Prostate gland (tissue), 2 donors: ENCODE measurements around the gene CCSER1. TPM values are rescaled to one million over a fixed set of nuclear protein-coding genes. Genes with fewer than 3 reads are reported as not detected.
"Not testable (repeated sequence)": the region's sequence is repeated elsewhere in the genome, so short reads cannot be mapped to it uniquely, and the experiment has no call there.

Experiments
- DNase-seq: peaks from one replicate; pipeline ENCODE4 v3.0.0-alpha.2; 2019; ENCODE audit warnings: low spot score
- H3K27ac ChIP-seq, 2 donors: fragments of 200-600 bp; sonication (generic); 2 replicates each; pipeline ENCODE4 v1.5.1; 2017 to 2019
- H3K27me3 ChIP-seq: fragments of 200-600 bp; sonication (generic); replicated peaks from 2 replicates; pipeline ENCODE4 v1.5.1; 2019; ENCODE audit not compliant: insufficient read depth
- H3K36me3 ChIP-seq, 2 donors: fragments of 200-600 bp; sonication (generic); 1 replicate in 1 of 2; 2 replicates in 1 of 2; pipeline versions ENCODE4 v1.5.1 to v1.8.1; 2017 to 2019
- H3K4me1 ChIP-seq: fragments of 200-600 bp; sonication (generic); replicated peaks from 2 replicates; pipeline ENCODE4 v1.5.1; 2019
- H3K4me3 ChIP-seq, 2 donors: fragments of 200-600 bp; sonication (generic); 2 replicates each; pipeline ENCODE4 v1.5.1; 2017 to 2019
- H3K9me3 ChIP-seq: fragments of 200-600 bp; sonication (generic); 2 replicates; pipeline ENCODE4 v1.5.1; 2017
- CTCF ChIP-seq, 4 experiments: fragments of 200-600 bp in 2 of 4; fragments of 450-650 bp in 2 of 4; sonication (generic) in 2 of 4; IDR thresholded peaks; 1 replicate in 3 of 4; 2 replicates in 1 of 4; pipeline ENCODE4 v1.5.1; 2016 to 2019; ENCODE audit warnings: antibody characterized with exemption in 4 of 4, mild to moderate bottlenecking in 2 of 4, moderate library complexity in 2 of 4
- POLR2A ChIP-seq: fragments of 450-650 bp; IDR thresholded peaks from one replicate; pipeline ENCODE4 v1.6.1; 2016; ENCODE audit warnings: antibody characterized with exemption, mild to moderate bottlenecking
- POLR2AphosphoS5 ChIP-seq: sonication (generic); formaldehyde crosslinking; IDR thresholded peaks from one replicate; pipeline ENCODE4 v1.6.1; 2017; ENCODE audit warnings: antibody characterized with exemption
- WGBS: methylation state at CpG from one replicate; pipeline ENCODE4 v1.1.5; 2018; 5-methylcytosine and 5-hydroxymethylcytosine counted together
- intact Hi-C: fragments of 100-400 bp; cut with DNase I; formaldehyde crosslinking; loops from one replicate; pipeline ENCODE4 v1.14.2; 2022
- total RNA-seq, 2 donors: library from RNA; depleted of rRNA; stranded (reverse); fragments of >200 nt; gene quantifications; one replicate each; pipeline ENCODE4 v1.1.0, GENCODE V29; 2016

Gene CCSER1
- total RNA-seq, 2 donors from 2014 or later, result 11.9 to 32.2 TPM

- no peaks in the 10 kb centered on the region for H3K27me3 ChIP-seq
- no peak for TF ChIP-seq POLR2AphosphoS5
- TF ChIP-seq POLR2A, result no peak
- no peak for TF ChIP-seq CTCF (IDR thresholded peaks at IDR 0.05)
- no peaks in the 10 kb centered on the region for H3K9me3 ChIP-seq
- no peak overlapping the region for H3K4me3 ChIP-seq
- DNase-seq, result no peak
- H3K36me3 ChIP-seq, result no peaks in the 10 kb centered on the region
- H3K27ac ChIP-seq, result no peak overlapping the region
- H3K4me1 ChIP-seq, result no peaks in the 10 kb centered on the region
- intact Hi-C loops, result loop anchor here (10.0 kb wide), 1 partner anchor 378 kb away; no protein-coding TSS in a partner anchor
Measured at GRCh38 chr4:90292438-90292837, 165.2 kb downstream of the CCSER1 start.

GRCh38 chr4:90293320-90293719 lies 166.1 kb downstream of the CCSER1 start:
- Histone ChIP-seq H3K36me3 (no peaks in the 10 kb centered on the region), H3K27me3 (no peaks in the 10 kb centered on the region), H3K4me3 (no peak overlapping the region), H3K27ac (no peak overlapping the region), H3K4me1 (no peaks in the 10 kb centered on the region), H3K9me3 (no peaks in the 10 kb centered on the region)
- TF ChIP-seq CTCF (IDR thresholded peaks at IDR 0.05) (peak in 2 of 4 experiments; percentile 34 to 53), POLR2AphosphoS5 (no peak), POLR2A (no peak)
- WGBS, result 34% methylated on average over 2 of the region's 2 CpGs
- no peak for DNase-seq
- intact Hi-C loops, result loop anchor here (10.0 kb wide), 1 partner anchor 379 kb away; no protein-coding TSS in a partner anchor

GRCh38 chr4:90299373-90299772 lies 172.2 kb downstream of the CCSER1 start:
- no peaks in the 10 kb centered on the region for H3K9me3 ChIP-seq
- intact Hi-C loops, result loop anchor here (10.0 kb wide), 1 partner anchor 385 kb away; no protein-coding TSS in a partner anchor
- no peak overlapping the region for H3K27ac ChIP-seq
- no peak for DNase-seq
- no peak overlapping the region for H3K4me3 ChIP-seq
- no peak for TF ChIP-seq POLR2A
- TF ChIP-seq CTCF (IDR thresholded peaks at IDR 0.05), result no peak
- TF ChIP-seq POLR2AphosphoS5, result no peak
- WGBS, result 86% methylated on average over 1 of the region's 1 CpG
- no peaks in the 10 kb centered on the region for H3K36me3 ChIP-seq
- H3K27me3 ChIP-seq, result no peaks in the 10 kb centered on the region
- H3K4me1 ChIP-seq, result no peaks in the 10 kb centered on the region

- Histone ChIP-seq H3K4me3 (no peak overlapping the region), H3K9me3 (no peaks in the 10 kb centered on the region), H3K27ac (no peak overlapping the region), H3K4me1 (no peaks in the 10 kb centered on the region), H3K36me3 (no peaks in the 10 kb centered on the region), H3K27me3 (no peaks in the 10 kb centered on the region)
- no peak for DNase-seq
- intact Hi-C loops, result no loop called here
- TF ChIP-seq POLR2AphosphoS5 (no peak), CTCF (IDR thresholded peaks at IDR 0.05) (no peak), POLR2A (no peak)
- WGBS, result 92% methylated on average over 1 of the region's 1 CpG
Measured at GRCh38 chr4:90306810-90307209, 179.6 kb downstream of the CCSER1 start.

GRCh38 chr4:90317140-90317539 lies 189.9 kb downstream of the CCSER1 start:
- H3K4me3 ChIP-seq, DNase-seq, H3K27me3 ChIP-seq, H3K27ac ChIP-seq, H3K4me1 ChIP-seq, H3K9me3 ChIP-seq, intact Hi-C loops, H3K36me3 ChIP-seq: not testable (repeated sequence)
- 92% methylated on average over 6 of the region's 6 CpGs for WGBS
